HepG2 (cell line): ENCODE measurements around the gene FAM174C. TPM values are rescaled to one million over a fixed set of nuclear protein-coding genes. Genes with fewer than 3 reads are reported as not detected.
A peak's percentile ranks its signal among the peaks of the same experiment; 100 is the strongest.

Source experiments
- ARNTL ChIP-seq: sonication (generic); formaldehyde crosslinking; IDR thresholded peaks from 2 replicates; pipeline ENCODE4 v1.4.0; 2020; ENCODE audit warnings: mild to moderate bottlenecking, missing genetic modification reagents
- BRD4 ChIP-seq: sonication (generic); formaldehyde crosslinking; IDR thresholded peaks from 2 replicates; pipeline ENCODE4 v1.4.0; 2020; ENCODE audit warnings: missing genetic modification reagents
- FOXA3 ChIP-seq: IDR thresholded peaks from 2 replicates; pipeline ENCODE4 v1.6.1; 2016; ENCODE audit warnings: missing genetic modification reagents, missing compliant biosample characterization
- FOXC1 ChIP-seq: sonication (generic); formaldehyde crosslinking; IDR thresholded peaks from 2 replicates; pipeline ENCODE4 v1.8.0; 2022; ENCODE audit warnings: mild to moderate bottlenecking, missing genetic modification reagents, borderline replicate concordance
- FOXP4 ChIP-seq: sonication (generic); formaldehyde crosslinking; IDR thresholded peaks from 2 replicates; pipeline ENCODE4 v1.4.0; 2020; ENCODE audit warnings: missing genetic modification reagents
- MXD4 ChIP-seq: IDR thresholded peaks from 2 replicates; pipeline ENCODE4 v1.6.1; 2016; ENCODE audit warnings: mild to moderate bottlenecking, missing biosample characterization, missing genetic modification reagents
- POGZ ChIP-seq: sonication (generic); formaldehyde crosslinking; IDR thresholded peaks from 2 replicates; pipeline ENCODE4 v1.4.0; 2020; ENCODE audit warnings: mild to moderate bottlenecking, missing genetic modification reagents
- SAFB2 ChIP-seq: sonication (generic); formaldehyde crosslinking; IDR thresholded peaks from 2 replicates; pipeline ENCODE4 v1.5.1; 2020; ENCODE audit warnings: missing genetic modification reagents, low read depth, mild to moderate bottlenecking, borderline replicate concordance
- SALL2 ChIP-seq: sonication (generic); formaldehyde crosslinking; IDR thresholded peaks from 2 replicates; pipeline ENCODE4 v1.8.1; 2023; ENCODE audit warnings: mild to moderate bottlenecking, missing genetic modification reagents, inconsistent platforms
- SMAD3 ChIP-seq: sonication (generic); formaldehyde crosslinking; IDR thresholded peaks from 2 replicates; pipeline ENCODE4 v1.4.0; 2020; ENCODE audit warnings: missing genetic modification reagents
- TARDBP ChIP-seq: sonication (generic); formaldehyde crosslinking; IDR thresholded peaks from 2 replicates; pipeline ENCODE4 v1.8.0; 2022; ENCODE audit warnings: mild to moderate bottlenecking, missing genetic modification reagents
- ZNF577 ChIP-seq: sonication (generic); formaldehyde crosslinking; IDR thresholded peaks from 2 replicates; pipeline ENCODE4 v1.4.0; 2020; ENCODE audit warnings: mild to moderate bottlenecking, low read depth, missing genetic modification reagents, borderline replicate concordance
- ZNF674 ChIP-seq: sonication (generic); formaldehyde crosslinking; IDR thresholded peaks from 2 replicates; pipeline ENCODE4 v1.5.0; 2020; ENCODE audit warnings: low read depth, mild to moderate bottlenecking, missing genetic modification reagents
- ZNF740 ChIP-seq: sonication (generic); formaldehyde crosslinking; IDR thresholded peaks from 2 replicates; pipeline ENCODE4 v1.4.0; 2020; ENCODE audit warnings: missing genetic modification reagents
- ZNF761 ChIP-seq: sonication (generic); formaldehyde crosslinking; conservative IDR thresholded peaks from 2 replicates; pipeline ENCODE4 v1.4.0; 2020; ENCODE audit warnings: mild to moderate bottlenecking, missing genetic modification reagents
- ZNF768 ChIP-seq: sonication (generic); formaldehyde crosslinking; IDR thresholded peaks from 2 replicates; pipeline ENCODE4 v1.4.0; 2020; ENCODE audit warnings: missing genetic modification reagents
- ZNF883 ChIP-seq: sonication (generic); formaldehyde crosslinking; IDR thresholded peaks from 2 replicates; pipeline ENCODE4 v1.5.1; 2020; ENCODE audit warnings: mild to moderate bottlenecking, missing genetic modification reagents; ENCODE audit errors: not compliant biosample characterization
- ZSCAN20 ChIP-seq: sonication (generic); formaldehyde crosslinking; IDR thresholded peaks from 2 replicates; pipeline ENCODE4 v1.4.0; 2020; ENCODE audit warnings: missing genetic modification reagents, mild to moderate bottlenecking, borderline replicate concordance
- ZSCAN29 ChIP-seq: sonication (generic); formaldehyde crosslinking; conservative IDR thresholded peaks from 2 replicates; pipeline ENCODE4 v1.4.0; 2020; ENCODE audit warnings: mild to moderate bottlenecking, missing genetic modification reagents
- ZSCAN31 ChIP-seq: sonication (generic); formaldehyde crosslinking; IDR thresholded peaks from 2 replicates; pipeline ENCODE4 v1.5.0; 2020; ENCODE audit warnings: low read depth, mild to moderate bottlenecking, missing genetic modification reagents
- polyA plus RNA-seq, 8 experiments: library from polyadenylated mRNA; depleted of rRNA in 3 of 8; stranded (reverse) in 7 of 8; unstranded in 1 of 8; fragments of >200 nt; fragmentation: Illumina TruSeq in 4 of 8; extraction: Trizol in 4 of 8; gene quantifications; 2 replicates each; pipeline versions ENCODE4 v1.2.1 to v1.2.3, GENCODE V29; 2011 to 2016; ENCODE audit warnings: low read depth in 4 of 8, missing spikeins in 1 of 8, mixed read lengths in 1 of 8; ENCODE audit not compliant: insufficient read depth in 1 of 8
- total RNA-seq, 5 experiments: library from RNA; depleted of rRNA; stranded (reverse); fragments of >200 nt; fragmentation: Illumina TruSeq; extraction: Trizol; gene quantifications; 2 replicates each; pipeline ENCODE4 v1.2.3, GENCODE V29; 2016; ENCODE audit warnings: low read depth in 1 of 5
- TF ChIP-seq, protein P1 (sequence below): sonication (generic); formaldehyde crosslinking; IDR thresholded peaks from 2 replicates; pipeline ENCODE4 v1.4.0; 2020; ENCODE audit warnings: mild to moderate bottlenecking, missing genetic modification reagents
- TF ChIP-seq, protein P2 (sequence below): sonication (generic); formaldehyde crosslinking; IDR thresholded peaks from 2 replicates; pipeline ENCODE4 v1.4.0; 2020; ENCODE audit warnings: low read depth, mild to moderate bottlenecking, missing genetic modification reagents
- TF ChIP-seq, protein P3 (sequence below): sonication (generic); formaldehyde crosslinking; IDR thresholded peaks from 2 replicates; pipeline ENCODE4 v1.4.0; 2020; ENCODE audit warnings: missing genetic modification reagents

The FAM174C gene
- total and polyA plus RNA-seq, 2 of the 13 experiments (the other 11 are each of a cell fraction or from before 2014, with no cell fraction given): 19.5 to 31.3 TPM

DNA sequence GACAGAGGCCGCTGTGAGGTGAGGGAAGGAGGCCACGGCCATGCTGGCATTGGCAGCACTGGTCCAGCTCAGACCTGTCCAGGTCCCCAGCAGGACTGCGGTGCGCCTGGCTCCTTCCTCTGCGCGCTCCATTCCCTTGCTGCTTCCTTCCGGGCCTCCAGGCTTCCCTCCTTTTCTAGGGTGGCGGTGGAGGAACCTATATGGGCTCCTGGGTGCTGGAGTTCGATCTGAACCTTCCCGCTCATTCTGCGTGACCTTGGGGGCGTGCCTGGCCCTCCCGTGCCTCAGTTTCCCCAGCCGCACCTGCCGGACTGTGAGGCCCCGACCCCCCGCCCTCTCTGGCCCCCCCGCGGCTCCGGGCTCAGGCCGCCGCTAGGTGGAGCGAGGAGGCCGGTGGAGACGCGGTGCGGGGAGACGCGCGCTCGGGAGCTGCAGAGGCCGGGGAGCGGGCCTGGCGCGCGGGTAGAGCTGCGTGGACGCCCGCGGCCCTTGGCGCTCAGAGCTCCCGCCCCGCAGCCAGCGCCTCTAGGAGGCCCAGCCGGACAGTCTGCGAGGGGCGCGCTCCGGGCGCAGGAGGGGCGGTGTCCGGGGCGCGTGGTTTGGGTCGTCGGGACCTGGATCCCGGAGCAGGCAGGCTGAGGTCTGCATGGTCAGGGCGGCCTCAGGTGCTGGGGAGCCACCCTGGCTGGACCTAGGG is 40.3 kb downstream of the FAM174C start (continued):
- TF ChIP-seq, protein P1, sequence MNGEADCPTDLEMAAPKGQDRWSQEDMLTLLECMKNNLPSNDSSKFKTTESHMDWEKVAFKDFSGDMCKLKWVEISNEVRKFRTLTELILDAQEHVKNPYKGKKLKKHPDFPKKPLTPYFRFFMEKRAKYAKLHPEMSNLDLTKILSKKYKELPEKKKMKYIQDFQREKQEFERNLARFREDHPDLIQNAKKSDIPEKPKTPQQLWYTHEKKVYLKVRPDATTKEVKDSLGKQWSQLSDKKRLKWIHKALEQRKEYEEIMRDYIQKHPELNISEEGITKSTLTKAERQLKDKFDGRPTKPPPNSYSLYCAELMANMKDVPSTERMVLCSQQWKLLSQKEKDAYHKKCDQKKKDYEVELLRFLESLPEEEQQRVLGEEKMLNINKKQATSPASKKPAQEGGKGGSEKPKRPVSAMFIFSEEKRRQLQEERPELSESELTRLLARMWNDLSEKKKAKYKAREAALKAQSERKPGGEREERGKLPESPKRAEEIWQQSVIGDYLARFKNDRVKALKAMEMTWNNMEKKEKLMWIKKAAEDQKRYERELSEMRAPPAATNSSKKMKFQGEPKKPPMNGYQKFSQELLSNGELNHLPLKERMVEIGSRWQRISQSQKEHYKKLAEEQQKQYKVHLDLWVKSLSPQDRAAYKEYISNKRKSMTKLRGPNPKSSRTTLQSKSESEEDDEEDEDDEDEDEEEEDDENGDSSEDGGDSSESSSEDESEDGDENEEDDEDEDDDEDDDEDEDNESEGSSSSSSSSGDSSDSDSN: peak; percentile 61; the same call in 1 of the 2 replicates
- TF ChIP-seq ARNTL (CRISPR knock-in tag) (0 out of 2 replicates have a peak, but pooled peaks have one; percentile 18), FOXA3 (peak; percentile 20; the same call in 1 of the 2 replicates), BRD4 (CRISPR knock-in tag) (no peak), SAFB2 (peak; percentile 62; the same call in 1 of the 2 replicates), ZNF768 (CRISPR knock-in tag) (peak; percentile 33; the same call in 1 of the 2 replicates), ZSCAN20 (CRISPR knock-in tag) (no peak), ZSCAN29 (CRISPR knock-in tag) (0 out of 2 replicates have a peak, but pooled peaks have one; percentile 71), ZNF883 (CRISPR knock-in tag) (no peak), POGZ (CRISPR knock-in tag) (no peak), SALL2 (CRISPR knock-in tag) (no peak), ZNF674 (CRISPR knock-in tag) (no peak), ZNF577 (CRISPR knock-in tag) (no peak), ZNF740 (CRISPR knock-in tag) (no peak), FOXC1 (CRISPR knock-in tag) (no peak), FOXP4 (CRISPR knock-in tag) (no peak), TARDBP (peak; percentile 68; the same call in 1 of the 2 replicates), SMAD3 (CRISPR knock-in tag) (0 out of 2 replicates have a peak, but pooled peaks have one; percentile 43), ZSCAN31 (CRISPR knock-in tag) (0 out of 2 replicates have a peak, but pooled peaks have one; percentile 28), MXD4 (CRISPR knock-in tag) (peak; percentile 36; the same call in 1 of the 2 replicates), ZNF761 (CRISPR knock-in tag) (0 out of 2 replicates have a peak, but pooled peaks have one; percentile 38)
- TF ChIP-seq, protein P2, sequence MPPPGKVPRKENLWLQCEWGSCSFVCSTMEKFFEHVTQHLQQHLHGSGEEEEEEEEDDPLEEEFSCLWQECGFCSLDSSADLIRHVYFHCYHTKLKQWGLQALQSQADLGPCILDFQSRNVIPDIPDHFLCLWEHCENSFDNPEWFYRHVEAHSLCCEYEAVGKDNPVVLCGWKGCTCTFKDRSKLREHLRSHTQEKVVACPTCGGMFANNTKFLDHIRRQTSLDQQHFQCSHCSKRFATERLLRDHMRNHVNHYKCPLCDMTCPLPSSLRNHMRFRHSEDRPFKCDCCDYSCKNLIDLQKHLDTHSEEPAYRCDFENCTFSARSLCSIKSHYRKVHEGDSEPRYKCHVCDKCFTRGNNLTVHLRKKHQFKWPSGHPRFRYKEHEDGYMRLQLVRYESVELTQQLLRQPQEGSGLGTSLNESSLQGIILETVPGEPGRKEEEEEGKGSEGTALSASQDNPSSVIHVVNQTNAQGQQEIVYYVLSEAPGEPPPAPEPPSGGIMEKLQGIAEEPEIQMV (CRISPR knock-in tag): 0 out of 2 replicates have a peak, but pooled peaks have one; percentile 59
- TF ChIP-seq, protein P3, sequence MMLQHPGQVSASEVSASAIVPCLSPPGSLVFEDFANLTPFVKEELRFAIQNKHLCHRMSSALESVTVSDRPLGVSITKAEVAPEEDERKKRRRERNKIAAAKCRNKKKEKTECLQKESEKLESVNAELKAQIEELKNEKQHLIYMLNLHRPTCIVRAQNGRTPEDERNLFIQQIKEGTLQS (CRISPR knock-in tag): peak; percentile 28; the same call in 1 of the 2 replicates
